GM19193 (cell line): ENCODE data around the gene PIK3C2G.

Source experiments
- POLR2A ChIP-seq: IDR thresholded peaks from 4 replicates; pipeline ENCODE4 v1.6.1; 2011; ENCODE audit not compliant: insufficient read depth, insufficient read length; ENCODE audit errors: extremely low read depth

Gene PIK3C2G

GRCh38 chr12:18496156-18496555 lies 234.8 kb downstream of the PIK3C2G start:
- no peak for TF ChIP-seq POLR2A

DNA sequence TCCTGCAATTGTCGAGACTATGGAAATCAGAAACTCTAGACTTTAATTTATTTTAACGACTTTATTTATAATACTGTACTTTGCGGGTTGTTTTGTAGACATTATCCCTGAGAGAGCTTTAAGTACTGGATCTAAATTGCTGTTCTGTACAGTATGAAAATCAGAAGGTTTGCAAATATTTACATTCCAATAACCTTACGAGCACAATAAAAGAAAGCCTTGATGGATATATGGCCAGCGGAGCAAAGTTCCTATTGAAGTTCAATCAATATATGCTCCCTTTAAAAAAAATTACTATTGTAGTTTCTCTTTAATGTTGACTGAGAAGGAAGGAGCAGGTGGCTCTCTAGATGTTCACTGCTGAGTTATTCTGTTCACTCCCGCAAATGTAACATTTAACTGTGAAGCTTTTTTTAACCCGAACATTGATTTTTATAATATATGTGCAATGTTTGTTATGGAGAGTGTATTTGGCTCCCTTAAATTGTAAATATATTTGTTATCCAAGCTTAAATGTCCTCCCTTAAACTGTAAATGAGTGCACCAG lies 241.2 kb downstream of the PIK3C2G start:
- TF ChIP-seq POLR2A, result no peak

DNA sequence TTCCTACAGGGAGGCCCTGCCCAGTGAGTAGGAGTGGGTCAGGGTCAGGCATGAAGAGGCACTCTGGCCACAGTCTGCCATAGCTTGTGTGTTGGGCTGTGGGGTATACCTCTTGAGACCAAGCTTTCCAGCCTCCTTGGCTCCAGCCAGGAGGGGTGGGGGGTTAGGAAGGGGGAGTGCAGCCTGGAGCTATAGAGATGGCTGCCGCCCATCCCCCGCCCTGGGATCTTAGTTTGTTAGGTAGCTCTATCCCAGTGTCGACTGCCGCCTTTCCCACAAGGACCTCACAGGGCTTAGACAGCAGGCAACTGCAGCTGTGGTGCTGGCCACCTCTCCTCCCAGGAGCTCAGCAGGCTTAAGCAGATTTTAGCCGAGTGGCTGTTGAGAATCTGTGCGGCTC lies 260.1 kb downstream of the PIK3C2G start:
- no peak for TF ChIP-seq POLR2A

DNA sequence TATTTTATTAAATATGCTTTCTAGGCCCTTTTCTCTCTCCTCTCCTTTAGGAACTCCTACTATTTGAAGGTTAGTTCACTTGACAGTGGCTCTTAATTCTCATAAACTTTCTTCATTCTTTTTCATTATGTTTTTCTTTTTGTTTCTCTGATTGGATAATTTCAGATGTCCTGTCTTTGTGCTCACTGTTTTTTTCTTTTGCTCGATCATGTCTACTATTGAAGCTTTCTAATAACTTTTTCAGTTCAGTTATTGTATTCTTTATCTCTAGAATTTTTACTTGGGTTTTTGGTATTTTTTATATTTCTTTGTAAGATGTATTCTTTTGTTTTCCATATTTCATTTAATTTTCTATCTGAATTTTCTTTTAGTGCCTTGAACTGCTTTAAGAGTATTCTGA lies 261.5 kb downstream of the PIK3C2G start:
- no peak for TF ChIP-seq POLR2A

- TF ChIP-seq POLR2A, result no peak
These were observed 285.1 kb downstream of the PIK3C2G start for GRCh38 chr12:18546399-18546798.

GRCh38 chr12:18549598-18549997 lies 288.3 kb downstream of the PIK3C2G start:
- TF ChIP-seq POLR2A, result no peak

DNA sequence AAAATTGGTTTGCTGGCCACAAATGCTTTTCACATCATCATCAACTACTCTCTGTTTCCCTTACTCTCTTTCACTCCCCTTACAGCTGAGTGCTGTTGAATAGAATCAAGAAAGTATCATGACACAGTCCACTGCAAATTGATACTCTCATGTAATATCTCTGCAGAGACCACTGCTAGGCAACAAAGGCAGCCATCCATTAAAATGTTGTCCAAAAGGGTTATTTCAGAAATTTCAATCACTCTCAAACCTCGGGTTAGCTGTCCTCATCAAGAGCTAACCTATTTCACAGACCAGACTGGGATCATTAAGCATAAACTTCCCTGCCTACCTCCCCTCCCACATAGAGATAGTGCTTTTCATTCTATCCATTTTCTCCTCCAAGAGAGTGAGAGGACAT lies 289.8 kb downstream of the PIK3C2G start:
- no peak for TF ChIP-seq POLR2A

GRCh38 chr12:18551701-18552100 lies 290.4 kb downstream of the PIK3C2G start:
- TF ChIP-seq POLR2A, result no peak

GRCh38 chr12:18552829-18553228 lies 291.5 kb downstream of the PIK3C2G start:
- no peak for TF ChIP-seq POLR2A

DNA sequence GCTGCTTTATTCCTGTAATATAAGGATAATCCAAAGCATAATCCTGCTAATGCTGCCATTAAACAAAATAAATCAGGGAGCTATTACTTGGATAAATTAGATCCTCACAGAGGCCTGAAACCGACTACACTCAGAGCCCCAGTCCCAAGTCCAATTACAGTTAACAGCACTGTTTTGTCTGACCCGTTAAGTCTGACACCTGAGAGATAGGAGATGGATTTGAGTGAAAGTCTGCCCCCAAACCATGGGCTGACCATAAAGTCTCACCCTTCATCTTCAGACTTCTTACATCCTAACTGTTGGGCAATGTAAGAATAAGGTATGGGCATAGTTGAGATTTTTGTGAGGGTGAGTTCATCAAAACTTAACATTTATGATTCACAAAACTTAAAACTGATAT lies 294.8 kb downstream of the PIK3C2G start:
- TF ChIP-seq POLR2A, result no peak

DNA sequence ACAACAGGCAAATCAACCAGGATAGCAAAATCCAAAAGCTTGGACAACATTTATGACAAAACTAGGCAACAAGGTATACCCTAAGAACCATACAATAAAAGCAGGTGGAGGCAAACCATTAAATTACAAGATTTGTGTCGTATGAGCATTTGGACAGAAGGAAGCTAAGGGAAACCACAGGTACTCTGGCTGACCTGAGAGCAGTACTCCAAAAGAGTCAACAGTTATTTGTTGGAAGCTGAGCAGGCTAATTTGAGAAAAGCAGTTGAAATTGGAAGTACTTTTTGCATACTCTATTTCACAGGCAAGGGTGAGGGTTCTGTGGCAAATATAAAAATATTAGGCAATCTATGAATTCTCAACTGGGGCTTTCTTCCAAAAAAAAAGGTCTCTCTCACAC lies 297.9 kb downstream of the PIK3C2G start:
- TF ChIP-seq POLR2A, result no peak

GRCh38 chr12:18562531-18562930 lies 301.2 kb downstream of the PIK3C2G start:
- no peak for TF ChIP-seq POLR2A

DNA sequence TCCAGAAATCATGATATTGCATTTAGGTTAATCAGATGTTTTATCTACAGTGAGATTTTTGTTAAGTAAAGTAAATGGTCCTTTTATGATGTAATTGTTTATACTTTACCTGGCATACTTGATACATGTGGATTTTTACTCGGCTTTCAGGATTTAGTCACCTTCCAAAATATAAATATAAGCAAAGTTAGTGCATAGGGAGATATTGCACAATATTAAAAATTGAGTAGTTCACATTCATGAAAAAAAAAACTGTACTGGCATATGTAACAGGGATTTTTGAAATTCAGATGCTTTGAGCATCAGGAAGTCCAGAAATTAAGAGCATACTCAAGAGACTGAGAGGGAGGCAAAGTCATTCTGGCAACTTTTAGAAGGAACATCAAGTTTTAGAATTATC lies 303.0 kb downstream of the PIK3C2G start:
- no peak for TF ChIP-seq POLR2A

GRCh38 chr12:18567787-18568186 lies 306.5 kb downstream of the PIK3C2G start:
- no peak for TF ChIP-seq POLR2A

- no peak for TF ChIP-seq POLR2A
These were observed 309.2 kb downstream of the PIK3C2G start for GRCh38 chr12:18570543-18570942.

GRCh38 chr12:18576104-18576626 lies 314.8 kb downstream of the PIK3C2G start:
- TF ChIP-seq POLR2A, result no peak

GRCh38 chr12:18576648-18577047 lies 315.3 kb downstream of the PIK3C2G start:
- TF ChIP-seq POLR2A, result no peak
